PC-3 (cell line): Measurements from ENCODE around the gene KCTD20.

Experiments used
- CTCF ChIP-seq: fragments of 300-600 bp; sonication (generic); conservative IDR thresholded peaks from 2 replicates; pipeline ENCODE4 v1.5.1; 2017; ENCODE audit warnings: antibody characterized with exemption, low read depth, mild to moderate bottlenecking, low read length
- EZH2 ChIP-seq: fragments of 300-600 bp; sonication (generic); IDR thresholded peaks from one replicate; pipeline ENCODE4 v1.6.1; 2017; ENCODE audit warnings: antibody characterized with exemption, mild to moderate bottlenecking, low read length; ENCODE audit not compliant: unreplicated experiment
- EZH2phosphoT487 ChIP-seq: fragments of 300-600 bp; sonication (generic); IDR thresholded peaks from 2 replicates; pipeline ENCODE4 v1.6.1; 2018; ENCODE audit warnings: mild to moderate bottlenecking, antibody characterized with exemption, low read length, borderline replicate concordance

DNA sequence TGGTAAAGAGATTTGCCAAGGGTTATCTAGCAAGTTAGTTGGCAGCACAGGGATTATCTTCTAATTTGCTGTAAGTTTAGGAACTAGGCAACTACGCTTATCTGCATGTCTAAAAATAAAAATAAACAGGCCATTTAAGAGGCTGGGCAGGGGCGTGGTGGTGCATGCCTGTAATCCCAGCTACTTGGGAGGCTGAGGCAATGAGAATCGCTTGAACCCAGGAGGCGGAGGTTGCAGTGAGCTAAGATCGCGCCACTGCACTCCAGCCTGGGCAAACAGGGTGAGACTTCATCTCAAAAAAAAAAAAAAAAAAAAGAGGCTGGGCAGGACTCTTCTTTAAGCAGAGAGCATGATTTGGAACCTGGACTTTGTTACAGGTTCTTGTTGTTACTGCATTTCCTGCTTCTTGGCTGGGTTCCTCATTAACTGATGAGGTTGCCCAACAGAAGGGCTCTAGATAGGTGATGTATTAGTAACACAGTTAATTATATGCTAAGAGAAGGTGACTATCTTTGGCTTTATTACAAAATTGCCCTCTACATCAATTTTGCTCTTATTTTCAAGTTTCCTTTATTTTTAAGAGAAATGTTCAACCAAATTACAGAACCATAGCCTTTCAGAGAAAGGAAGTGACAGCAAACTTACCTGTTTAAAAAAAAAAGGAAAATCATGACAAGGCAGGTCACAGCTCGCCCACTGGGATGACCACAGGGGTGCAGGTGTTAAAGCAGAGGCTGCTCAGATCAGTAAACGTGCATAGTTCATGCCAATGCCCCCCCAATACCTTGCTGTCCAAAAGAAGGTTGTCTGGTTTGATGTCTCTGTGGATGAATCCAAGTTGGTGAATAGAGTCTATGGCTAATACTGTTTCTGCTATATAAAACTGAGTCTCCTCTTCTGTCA lies 72.0 kb downstream of the KCTD20 start:
- no peak for TF ChIP-seq CTCF
- TF ChIP-seq EZH2 = no peak
- TF ChIP-seq EZH2phosphoT487 = no peak
